Stimulated activated CD8-positive, alpha-beta memory T cell treated with anti-CD3 and anti-CD28 coated beads, Interleukin-12 subunit alpha, Interleukin-12 subunit beta, amount 100 ng/mL, for 24 hours (primary cell): ENCODE results near the gene FUT7.

Source experiments
- DNase-seq: peaks from one replicate; pipeline ENCODE4 v3.0.0-alpha.2; 2020; ENCODE audit errors: extremely low read depth

The FUT7 gene

GRCh38 chr9:137049544-137050449, 17.9 kb upstream of the FUT7 start:
- DNase-seq = no peak

GRCh38 chr9:137048655-137049543, 17.0 kb upstream of the FUT7 start:
- no peak for DNase-seq

GRCh38 chr9:137046088-137046787, 14.3 kb upstream of the FUT7 start, which contains the start of gene NPDC1:
TSS of gene NPDC1 (minus strand) at chr9:137046177. CDS start at chr9:137045989, 188 bp downstream.
- peak; percentile 42 for DNase-seq

- no peak for DNase-seq
Observed at GRCh38 chr9:137045294-137046087, 13.6 kb upstream of the FUT7 start.

- no peak for DNase-seq
Observed at GRCh38 chr9:137044502-137045177, 12.8 kb upstream of the FUT7 start.

GRCh38 chr9:137044037-137044436, 12.1 kb upstream of the FUT7 start:
- DNase-seq = no peak

GRCh38 chr9:137042751-137043727, 11.2 kb upstream of the FUT7 start:
- DNase-seq = no peak

GRCh38 chr9:137041124-137041523, 9.2 kb upstream of the FUT7 start:
- DNase-seq = no peak

- no peak for DNase-seq
Observed at GRCh38 chr9:137040568-137040967, 8.7 kb upstream of the FUT7 start.

- no peak for DNase-seq
Observed at GRCh38 chr9:137039611-137040366, 7.9 kb upstream of the FUT7 start.

GRCh38 chr9:137038916-137039315, 7.0 kb upstream of the FUT7 start:
- DNase-seq = no peak

GRCh38 chr9:137037483-137037882, 5.6 kb upstream of the FUT7 start:
- no peak for DNase-seq

- no peak for DNase-seq
Observed at GRCh38 chr9:137037035-137037434, 5.1 kb upstream of the FUT7 start.

GRCh38 chr9:137035937-137036336, 4.0 kb upstream of the FUT7 start:
- DNase-seq = no peak

GRCh38 chr9:137035507-137035834, 3.6 kb upstream of the FUT7 start:
- DNase-seq = no peak

GRCh38 chr9:137034709-137035506, 3.0 kb upstream of the FUT7 start:
- peak; percentile 66 for DNase-seq

- DNase-seq = no peak
Observed at GRCh38 chr9:137034039-137034708, 2.3 kb upstream of the FUT7 start.
